Measurements from ENCODE around the gene PDP2. TPM values are rescaled to one million over a fixed set of nuclear protein-coding genes. Genes with fewer than 3 reads are reported as not detected.

The PDP2 gene
- polyA plus RNA-seq, 1 donor from 2014 or later, result 4.2 TPM

GRCh38 chr16:66847533-66848067 is 32.7 kb upstream of the PDP2 start:
- Histone ChIP-seq H3K4me3 (ENCODE audit: low read length) (no peak overlapping the region), H3K79me2 (replicated peaks; ENCODE audit: insufficient read depth, low read length) (no peaks in the 10 kb centered on the region), H3K36me3 (ENCODE audit: insufficient read depth, low read length) (no peaks in the 10 kb centered on the region), H3K4me2 (ENCODE audit: low read length) (no peak overlapping the region), H3K27me3 (ENCODE audit: insufficient read depth, low read depth, low read length) (peaks cover 47% of the 10 kb centered on the region), H3K9ac (ENCODE audit: low read length) (no peak overlapping the region), H3K9me3 (ENCODE audit: low read length) (no peaks in the 10 kb centered on the region), H4K20me1 (ENCODE audit: insufficient read depth) (no peaks in the 10 kb centered on the region), H3K27ac (ENCODE audit: low read length) (no peak overlapping the region), H3K9me2 (ENCODE audit: insufficient read depth, low read length) (no peaks in the 10 kb centered on the region), H2AFZ (ENCODE audit: low read depth, low read length) (no peak overlapping the region), H3F3A (ENCODE audit: insufficient read depth, low read length, poor library complexity, severe bottlenecking) (no peaks in the 10 kb centered on the region)
- TF ChIP-seq CTCF (IDR thresholded peaks at IDR 0.05; ENCODE audit: poor library complexity, severe bottlenecking), result no peak
- TF ChIP-seq TAF1 (IDR thresholded peaks at IDR 0.05; ENCODE audit: low read depth), result no peak
- no peak for TF ChIP-seq SMC3 (conservative IDR thresholded peaks at IDR 0.05; ENCODE audit: poor library complexity)
- TF ChIP-seq POLR2AphosphoS5 (IDR thresholded peaks at IDR 0.05), result no peak
- TF ChIP-seq EZH2 (IDR thresholded peaks at IDR 0.05; ENCODE audit: borderline replicate concordance, insufficient read depth, low read length, poor library complexity, severe bottlenecking), result no peak
- TF ChIP-seq MXI1 (conservative IDR thresholded peaks at IDR 0.05; ENCODE audit: poor library complexity, severe bottlenecking), result no peak
- no peak for TF ChIP-seq EP300 (conservative IDR thresholded peaks at IDR 0.05; ENCODE audit: poor library complexity, severe bottlenecking)
- TF ChIP-seq RAD21 (conservative IDR thresholded peaks at IDR 0.05), result no peak
- no peak for TF ChIP-seq REST (IDR thresholded peaks at IDR 0.05; ENCODE audit: borderline replicate concordance)

DNA sequence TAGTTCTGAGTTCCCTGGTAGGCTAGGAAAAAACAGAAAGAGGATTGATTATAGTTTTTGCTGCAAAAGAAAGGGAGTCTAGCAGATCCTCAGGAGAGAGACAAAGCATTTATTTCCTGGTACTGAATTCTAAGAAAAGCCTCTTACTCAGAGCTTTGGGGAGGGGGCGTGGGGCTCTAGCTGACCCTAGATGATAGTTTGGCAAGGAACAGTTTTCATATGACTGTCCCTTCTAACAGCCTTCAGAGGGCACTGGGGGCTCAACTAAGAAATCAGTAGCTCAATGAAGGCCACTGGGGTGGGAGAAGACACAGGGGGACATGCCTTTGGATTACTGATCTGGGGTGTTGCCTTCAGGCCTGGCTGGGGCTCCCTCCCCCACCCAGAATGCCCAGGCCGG is 32.1 kb upstream of the PDP2 start:
- Histone ChIP-seq H3K36me3 (ENCODE audit: insufficient read depth, low read length) (no peaks in the 10 kb centered on the region), H3K9me2 (ENCODE audit: insufficient read depth, low read length) (no peaks in the 10 kb centered on the region), H3K79me2 (replicated peaks; ENCODE audit: insufficient read depth, low read length) (no peaks in the 10 kb centered on the region), H4K20me1 (ENCODE audit: insufficient read depth) (no peaks in the 10 kb centered on the region), H3F3A (ENCODE audit: insufficient read depth, low read length, poor library complexity, severe bottlenecking) (no peaks in the 10 kb centered on the region), H2AFZ (ENCODE audit: low read depth, low read length) (no peak overlapping the region), H3K9ac (ENCODE audit: low read length) (no peak overlapping the region), H3K9me3 (ENCODE audit: low read length) (no peaks in the 10 kb centered on the region), H3K27ac (ENCODE audit: low read length) (no peak overlapping the region), H3K4me2 (ENCODE audit: low read length) (no peak overlapping the region), H3K27me3 (ENCODE audit: insufficient read depth, low read depth, low read length) (peaks cover 43% of the 10 kb centered on the region), H3K4me3 (ENCODE audit: low read length) (no peak overlapping the region)
- TF ChIP-seq CTCF (IDR thresholded peaks at IDR 0.05; ENCODE audit: poor library complexity, severe bottlenecking), result no peak
- TF ChIP-seq EZH2 (IDR thresholded peaks at IDR 0.05; ENCODE audit: borderline replicate concordance, insufficient read depth, low read length, poor library complexity, severe bottlenecking), result no peak
- TF ChIP-seq RAD21 (conservative IDR thresholded peaks at IDR 0.05), result no peak
- no peak for TF ChIP-seq SMC3 (conservative IDR thresholded peaks at IDR 0.05; ENCODE audit: poor library complexity)
- no peak for TF ChIP-seq POLR2AphosphoS5 (IDR thresholded peaks at IDR 0.05)
- no peak for TF ChIP-seq EP300 (conservative IDR thresholded peaks at IDR 0.05; ENCODE audit: poor library complexity, severe bottlenecking)
- no peak for TF ChIP-seq MXI1 (conservative IDR thresholded peaks at IDR 0.05; ENCODE audit: poor library complexity, severe bottlenecking)
- no peak for TF ChIP-seq TAF1 (IDR thresholded peaks at IDR 0.05; ENCODE audit: low read depth)
- no peak for TF ChIP-seq REST (IDR thresholded peaks at IDR 0.05; ENCODE audit: borderline replicate concordance)
